ENCODE measurements around the gene TTYH1.
"Not testable (repeated sequence)": the region's sequence is repeated elsewhere in the genome, so short reads cannot be mapped to it uniquely, and the experiment has no call there.

Gene TTYH1

GRCh38 chr19:54373781-54374631, 41.3 kb upstream of the TTYH1 start:
- no peak overlapping the region for H3K4me3 ChIP-seq (ENCODE audit: insufficient read length, low read depth)
- no peaks in the 10 kb centered on the region for H3K4me1 ChIP-seq (ENCODE audit: insufficient read depth, insufficient read length)
- no peaks in the 10 kb centered on the region for H3K9me3 ChIP-seq (ENCODE audit: insufficient read depth, low read length)
- no peak for DNase-seq (ENCODE audit: low read depth, low spot score)
- peaks cover under 1% of the 10 kb centered on the region for H3K27me3 ChIP-seq (ENCODE audit: insufficient read depth, insufficient read length)
- TF ChIP-seq ZNF274 (IDR thresholded peaks at IDR 0.05; ENCODE audit: low read depth, low read length) (no peak), SUZ12 (IDR thresholded peaks at IDR 0.05; ENCODE audit: extremely low read depth, insufficient read depth, insufficient read length) (no peak), YY1 (IDR thresholded peaks at IDR 0.05; ENCODE audit: insufficient read depth, insufficient read length) (no peak)
- no peak overlapping the region for H3K9ac ChIP-seq (ENCODE audit: insufficient read length, low read depth)
- H3K36me3 ChIP-seq (ENCODE audit: insufficient read depth, insufficient read length, low read length) = no peaks in the 10 kb centered on the region

- H3K36me3 ChIP-seq (ENCODE audit: insufficient read depth, insufficient read length, low read length); H3K27me3 ChIP-seq (ENCODE audit: insufficient read depth, insufficient read length); H3K9me3 ChIP-seq (ENCODE audit: insufficient read depth, low read length); DNase-seq (ENCODE audit: low read depth, low spot score); H3K4me3 ChIP-seq (ENCODE audit: insufficient read length, low read depth); H3K9ac ChIP-seq (ENCODE audit: insufficient read length, low read depth); H3K4me1 ChIP-seq (ENCODE audit: insufficient read depth, insufficient read length): not testable (repeated sequence)
Measured at GRCh38 chr19:54375181-54375938, 39.9 kb upstream of the TTYH1 start.

GRCh38 chr19:54376610-54377285, 38.5 kb upstream of the TTYH1 start:
- Histone ChIP-seq H3K4me3 (ENCODE audit: insufficient read length, low read depth) (no peak overlapping the region), H3K9ac (ENCODE audit: insufficient read length, low read depth) (no peak overlapping the region), H3K27me3 (ENCODE audit: insufficient read depth, insufficient read length) (peaks cover 4% of the 10 kb centered on the region), H3K4me1 (ENCODE audit: insufficient read depth, insufficient read length) (no peaks in the 10 kb centered on the region), H3K9me3 (ENCODE audit: insufficient read depth, low read length) (no peaks in the 10 kb centered on the region), H3K36me3 (ENCODE audit: insufficient read depth, insufficient read length, low read length) (no peaks in the 10 kb centered on the region)
- no peak for DNase-seq (ENCODE audit: low read depth, low spot score)
- TF ChIP-seq ZNF274 (IDR thresholded peaks at IDR 0.05; ENCODE audit: low read depth, low read length) = no peak
- no peak for TF ChIP-seq YY1 (IDR thresholded peaks at IDR 0.05; ENCODE audit: insufficient read depth, insufficient read length)
- no peak for TF ChIP-seq SUZ12 (IDR thresholded peaks at IDR 0.05; ENCODE audit: extremely low read depth, insufficient read depth, insufficient read length)

GRCh38 chr19:54379187-54379678, 36.0 kb upstream of the TTYH1 start:
- Histone ChIP-seq H3K9ac (ENCODE audit: insufficient read length, low read depth) (no peak overlapping the region), H3K27me3 (ENCODE audit: insufficient read depth, insufficient read length) (peaks cover 4% of the 10 kb centered on the region), H3K36me3 (ENCODE audit: insufficient read depth, insufficient read length, low read length) (no peaks in the 10 kb centered on the region), H3K4me3 (ENCODE audit: insufficient read length, low read depth) (no peak overlapping the region), H3K4me1 (ENCODE audit: insufficient read depth, insufficient read length) (no peaks in the 10 kb centered on the region), H3K9me3 (ENCODE audit: insufficient read depth, low read length) (no peaks in the 10 kb centered on the region)
- DNase-seq (ENCODE audit: low read depth, low spot score) = no peak
- TF ChIP-seq ZNF274 (IDR thresholded peaks at IDR 0.05; ENCODE audit: low read depth, low read length) (no peak), YY1 (IDR thresholded peaks at IDR 0.05; ENCODE audit: insufficient read depth, insufficient read length) (no peak), SUZ12 (IDR thresholded peaks at IDR 0.05; ENCODE audit: extremely low read depth, insufficient read depth, insufficient read length) (no peak)

- H3K9me3 ChIP-seq (ENCODE audit: insufficient read depth, low read length) = no peaks in the 10 kb centered on the region
- no peaks in the 10 kb centered on the region for H3K4me1 ChIP-seq (ENCODE audit: insufficient read depth, insufficient read length)
- peaks cover 11% of the 10 kb centered on the region for H3K27me3 ChIP-seq (ENCODE audit: insufficient read depth, insufficient read length)
- TF ChIP-seq SUZ12 (IDR thresholded peaks at IDR 0.05; ENCODE audit: extremely low read depth, insufficient read depth, insufficient read length) (no peak), ZNF274 (IDR thresholded peaks at IDR 0.05; ENCODE audit: low read depth, low read length) (no peak), YY1 (IDR thresholded peaks at IDR 0.05; ENCODE audit: insufficient read depth, insufficient read length) (no peak)
- H3K9ac ChIP-seq (ENCODE audit: insufficient read length, low read depth) = no peak overlapping the region
- no peak for DNase-seq (ENCODE audit: low read depth, low spot score)
- H3K36me3 ChIP-seq (ENCODE audit: insufficient read depth, insufficient read length, low read length) = no peaks in the 10 kb centered on the region
- no peak overlapping the region for H3K4me3 ChIP-seq (ENCODE audit: insufficient read length, low read depth)
Measured at GRCh38 chr19:54380897-54381296, 34.4 kb upstream of the TTYH1 start.

GRCh38 chr19:54382041-54382440, 33.2 kb upstream of the TTYH1 start:
- not testable (repeated sequence) for H3K36me3 ChIP-seq (ENCODE audit: insufficient read depth, insufficient read length, low read length); H3K4me1 ChIP-seq (ENCODE audit: insufficient read depth, insufficient read length); DNase-seq (ENCODE audit: low read depth, low spot score); H3K9me3 ChIP-seq (ENCODE audit: insufficient read depth, low read length); H3K9ac ChIP-seq (ENCODE audit: insufficient read length, low read depth); H3K4me3 ChIP-seq (ENCODE audit: insufficient read length, low read depth)
- H3K27me3 ChIP-seq (ENCODE audit: insufficient read depth, insufficient read length) = peaks cover 11% of the 10 kb centered on the region

GRCh38 chr19:54383330-54383729, 31.9 kb upstream of the TTYH1 start:
- no peak for DNase-seq (ENCODE audit: low read depth, low spot score)
- no peak overlapping the region for H3K9ac ChIP-seq (ENCODE audit: insufficient read length, low read depth)
- H3K4me1 ChIP-seq (ENCODE audit: insufficient read depth, insufficient read length) = no peaks in the 10 kb centered on the region
- H3K9me3 ChIP-seq (ENCODE audit: insufficient read depth, low read length) = no peaks in the 10 kb centered on the region
- no peak for TF ChIP-seq ZNF274 (IDR thresholded peaks at IDR 0.05; ENCODE audit: low read depth, low read length)
- TF ChIP-seq SUZ12 (IDR thresholded peaks at IDR 0.05; ENCODE audit: extremely low read depth, insufficient read depth, insufficient read length) = no peak
- TF ChIP-seq YY1 (IDR thresholded peaks at IDR 0.05; ENCODE audit: insufficient read depth, insufficient read length) = no peak
- peaks cover 17% of the 10 kb centered on the region for H3K27me3 ChIP-seq (ENCODE audit: insufficient read depth, insufficient read length)
- H3K4me3 ChIP-seq (ENCODE audit: insufficient read length, low read depth) = no peak overlapping the region
- H3K36me3 ChIP-seq (ENCODE audit: insufficient read depth, insufficient read length, low read length) = no peaks in the 10 kb centered on the region
